ENCODE results near the gene AK8. TPM values are rescaled to one million over a fixed set of nuclear protein-coding genes. Genes with fewer than 3 reads are reported as not detected.

The AK8 gene
- total and polyA plus RNA-seq, 9 of the 15 experiments (the other 6 are each of a cell fraction or from before 2014, with no cell fraction given) = 0.06 to 0.37 TPM; not detected in 7

- TF ChIP-seq, protein P1, sequence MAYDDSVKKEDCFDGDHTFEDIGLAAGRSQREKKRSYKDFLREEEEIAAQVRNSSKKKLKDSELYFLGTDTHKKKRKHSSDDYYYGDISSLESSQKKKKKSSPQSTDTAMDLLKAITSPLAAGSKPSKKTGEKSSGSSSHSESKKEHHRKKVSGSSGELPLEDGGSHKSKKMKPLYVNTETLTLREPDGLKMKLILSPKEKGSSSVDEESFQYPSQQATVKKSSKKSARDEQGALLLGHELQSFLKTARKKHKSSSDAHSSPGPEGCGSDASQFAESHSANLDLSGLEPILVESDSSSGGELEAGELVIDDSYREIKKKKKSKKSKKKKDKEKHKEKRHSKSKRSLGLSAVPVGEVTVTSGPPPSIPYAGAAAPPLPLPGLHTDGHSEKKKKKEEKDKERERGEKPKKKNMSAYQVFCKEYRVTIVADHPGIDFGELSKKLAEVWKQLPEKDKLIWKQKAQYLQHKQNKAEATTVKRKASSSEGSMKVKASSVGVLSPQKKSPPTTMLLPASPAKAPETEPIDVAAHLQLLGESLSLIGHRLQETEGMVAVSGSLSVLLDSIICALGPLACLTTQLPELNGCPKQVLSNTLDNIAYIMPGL (CRISPR knock-in tag; IDR thresholded peaks at IDR 0.05) = no peak
- no peak for TF ChIP-seq POLR2G (IDR thresholded peaks at IDR 0.05; ENCODE audit: low read depth, low read length)
- no peak for TF ChIP-seq EP400 (IDR thresholded peaks at IDR 0.05)
- TF ChIP-seq ZNF785 (CRISPR knock-in tag; IDR thresholded peaks at IDR 0.05) = no peak
- no peak for TF ChIP-seq PHF20 (IDR thresholded peaks at IDR 0.05; ENCODE audit: partially characterized antibody)
- TF ChIP-seq RFX1 (IDR thresholded peaks at IDR 0.05) = no peak
- TF ChIP-seq NFIX (CRISPR knock-in tag; IDR thresholded peaks at IDR 0.05; ENCODE audit: low read depth) = no peak
- no peak for TF ChIP-seq ZNF436 (CRISPR knock-in tag; IDR thresholded peaks at IDR 0.05)
- no peak for TF ChIP-seq ZNF146 (CRISPR knock-in tag; IDR thresholded peaks at IDR 0.05; ENCODE audit: unreplicated experiment)
- TF ChIP-seq RBM34 (IDR thresholded peaks at IDR 0.05; ENCODE audit: borderline replicate concordance, insufficient read depth, low read length) = no peak
Observed at GRCh38 chr9:132712753-132713152, 165.3 kb downstream of the AK8 start (continued).

- Histone ChIP-seq H4K20me1 (replicated peaks; ENCODE audit: control insufficient read depth, insufficient read depth, low read length) (no peaks in the 10 kb centered on the region), H3K36me3 (ENCODE audit: control insufficient read depth, insufficient read depth, low read length) (no peaks in the 10 kb centered on the region), H3K9me1 (ENCODE audit: control insufficient read depth, insufficient read depth, low read length) (no peaks in the 10 kb centered on the region), H3K4me2 (ENCODE audit: insufficient read depth, low read length) (no peak overlapping the region), H3K9me3 (replicated peaks; ENCODE audit: control insufficient read depth, insufficient read depth, low read depth, low read length) (no peaks in the 10 kb centered on the region), H3K27ac (ENCODE audit: extremely low read depth, low read depth, low read length) (no peak overlapping the region), H3K79me2 (ENCODE audit: control insufficient read depth, insufficient read depth, low read length) (no peaks in the 10 kb centered on the region), H3K4me1 (replicated peaks in 1 of 2; ENCODE audit: control insufficient read depth in 2 of 2, insufficient read depth in 2 of 2, low read length in 2 of 2) (peaks cover 0 to 3% of the 10 kb centered on the region in 2 experiments; a peak in 1 of 5 replicates), H2AFZ (ENCODE audit: low read depth, low read length) (no peak overlapping the region), H3K4me3 (no peak overlapping the region), H3K9ac (ENCODE audit: insufficient read depth in 1 of 2, low read depth in 2 of 2, low read length in 2 of 2) (no peak overlapping the region), H3K27me3 (ENCODE audit: control insufficient read depth in 2 of 2, insufficient read depth in 2 of 2, low read length in 2 of 2) (peaks cover 42 to 45% of the 10 kb centered on the region in 2 experiments)
- ChIA-PET CTCF (ENCODE audit: low intra/inter-chr PET ratio) (no interaction called here), POLR2A (interaction anchor here (1.0 kb wide), 1 partner anchor 10 kb away, joined by 3 read pairs; no protein-coding TSS in a partner anchor)
- no TSS peak for BruUV-seq (replicated peaks)
- intact Hi-C loops (cut with micrococcal nuclease) (no loop called here), in situ Hi-C loops (cut with MboI) (no loop called here)
- 0% methylated on average over 3 of the region's 3 CpGs for WGBS (ENCODE audit: insufficient coverage, low coverage, missing lambda C conversion rate)
- ATAC-seq (no peak), DNase-seq (ENCODE audit: extremely low read depth in 1 of 4, low spot score in 3 of 4) (no peak), FAIRE-seq (no peak)
- TF ChIP-seq GABPB1 (CRISPR knock-in tag; IDR thresholded peaks at IDR 0.05) (no peak), ZNF318 (IDR thresholded peaks at IDR 0.05; ENCODE audit: borderline replicate concordance in 1 of 2, low read depth in 1 of 2) (no peak)
Observed at GRCh38 chr9:132711846-132712245, 166.2 kb downstream of the AK8 start.

All from K562 (cell line).